Heart left ventricle (tissue), 16 donors: ENCODE measurements around the gene MEN1. TPM values are rescaled to one million over a fixed set of nuclear protein-coding genes. Genes with fewer than 3 reads are reported as not detected.

Experiments used
- ATAC-seq, 4 donors: fragments of 200-7000 bp; cut with Tn5 transposase; one replicate each; pipeline ENCODE4 v1.9.1; 2020 to 2022; ENCODE audit warnings: moderate library complexity in 4 of 4, mild to moderate bottlenecking in 3 of 4, moderate number of reproducible peaks in 1 of 4
- DNase-seq, 5 donors: peaks; one replicate each; pipeline ENCODE4 v3.0.0-alpha.2; 2020
- H3K27ac ChIP-seq, 12 donors: fragments of 200-600 bp; sonication (generic) in 4 of 12; one replicate each; pipeline versions ENCODE4 v1.5.0 to v1.8.0; 2016 to 2022; ENCODE audit warnings: mild to moderate bottlenecking in 2 of 12
- H3K27me3 ChIP-seq, 9 donors: fragments of 200-600 bp; sonication (generic) in 2 of 9; one replicate each; pipeline versions ENCODE4 v1.5.1 to v1.8.0; 2016 to 2022; ENCODE audit warnings: mild to moderate bottlenecking in 3 of 9
- H3K36me3 ChIP-seq, 9 donors: fragments of 200-600 bp; sonication (generic) in 2 of 9; one replicate each; pipeline versions ENCODE4 v1.5.0 to v1.8.0; 2018 to 2022; ENCODE audit warnings: mild to moderate bottlenecking in 2 of 9
- H3K4me1 ChIP-seq, 12 donors: fragments of 200-600 bp; sonication (generic) in 4 of 12; one replicate each; pipeline versions ENCODE4 v1.5.0 to v1.8.0; 2016 to 2022; ENCODE audit warnings: mild to moderate bottlenecking in 3 of 12
- H3K4me3 ChIP-seq, 12 donors: fragments of 200-600 bp; sonication (generic) in 4 of 12; one replicate each; pipeline versions ENCODE4 v1.5.0 to v1.8.0; 2017 to 2022; ENCODE audit warnings: mild to moderate bottlenecking in 9 of 12, moderate library complexity in 4 of 12
- H3K9me3 ChIP-seq, 12 donors: fragments of 200-600 bp; sonication (generic) in 4 of 12; one replicate each; pipeline versions ENCODE4 v1.5.0 to v1.8.0; 2016 to 2022; ENCODE audit warnings: mild to moderate bottlenecking in 1 of 12
- CTCF ChIP-seq, 12 donors: fragments of 200-600 bp; sonication (generic) in 4 of 12; IDR thresholded peaks; one replicate each; pipeline versions ENCODE4 v1.5.0 to v1.8.0; 2018 to 2022; ENCODE audit warnings: antibody characterized with exemption in 12 of 12, mild to moderate bottlenecking in 5 of 12
- POLR2A ChIP-seq, 2 donors: fragments of 450-650 bp; IDR thresholded peaks; one replicate each; pipeline ENCODE4 v1.6.1; 2017; ENCODE audit warnings: antibody characterized with exemption in 2 of 2, mild to moderate bottlenecking in 2 of 2, moderate library complexity in 2 of 2
- WGBS, 4 donors: extraction: QIAGEN DNeasy Blood & Tissue Kit in 2 of 4; methylation state at CpG; one replicate each; pipeline versions ENCODE4 v1.1.5 to v1.1.7; 2013 to 2018; 5-methylcytosine and 5-hydroxymethylcytosine counted together
- intact Hi-C, 10 donors: fragments of 100-400 bp; cut with DNase I; formaldehyde crosslinking; loops; one replicate each; pipeline versions ENCODE4 v1.11.1 to v1.14.2; 2022
- polyA plus RNA-seq, 2 donors: library from polyadenylated mRNA; stranded (reverse); fragments of 200-250 nt; gene quantifications; one replicate each; pipeline ENCODE4 v1.2.3, GENCODE V29; 2013
- total RNA-seq, 9 donors: library from RNA; depleted of rRNA in 2 of 9; stranded (reverse); fragments of >200 nt in 2 of 9; fragmentation: NEBNext Ultra II Directional in 3 of 9; extraction: Animal tissue kit (Norgen Biotek cat#: 25700) in 3 of 9; gene quantifications; one replicate each; pipeline versions ENCODE4 v1.1.0 to v1.2.4, GENCODE V29; 2016 to 2023
- donor health status: ischemic (EF 13 %, LVEDD 7.1; RV severe dilation, severe dysfunction).
- donor health status: healthy with polysubstance abuse.
- donor health status: DM: no; HTN: yes; CAD: no.
- donor health status: DM: no; HTN: no; CAD: no.
- donor health status: ischemic (EF 25% LVEDD 6.9; RV normal size, moderate dysfunction).
- donor health status: ischemic (EF 25% LVEDD 5.7; RV mildly dilated, moderate dysfunction).
- donor health status: healthy.
- donor health status: DM: yes; HTN: yes; CAD: no.
- donor health status: ischemic (EF 35%, LVEDD 5.7; RV mildly dilated, moderate dysfunction).
- donor health status: nonischemic (EF 11% LVEDD 7.7; RV severe dilation, severe dysfunction).
- donor health status: DM: yes; HTN: yes; CAD: no.
- donor health status: PGD.
- donor health status: ischemic (EF 29% LVEDD 5.4; RV normal size, mild dysfunction).
- donor health status: nonischemic (EF 23%, LVEDD 6.1; RV moderate dilation, normal function).

MEN1 gene
- total and polyA plus RNA-seq, 11 donors, result 6.6 to 15.2 (median 9.0) TPM

DNA sequence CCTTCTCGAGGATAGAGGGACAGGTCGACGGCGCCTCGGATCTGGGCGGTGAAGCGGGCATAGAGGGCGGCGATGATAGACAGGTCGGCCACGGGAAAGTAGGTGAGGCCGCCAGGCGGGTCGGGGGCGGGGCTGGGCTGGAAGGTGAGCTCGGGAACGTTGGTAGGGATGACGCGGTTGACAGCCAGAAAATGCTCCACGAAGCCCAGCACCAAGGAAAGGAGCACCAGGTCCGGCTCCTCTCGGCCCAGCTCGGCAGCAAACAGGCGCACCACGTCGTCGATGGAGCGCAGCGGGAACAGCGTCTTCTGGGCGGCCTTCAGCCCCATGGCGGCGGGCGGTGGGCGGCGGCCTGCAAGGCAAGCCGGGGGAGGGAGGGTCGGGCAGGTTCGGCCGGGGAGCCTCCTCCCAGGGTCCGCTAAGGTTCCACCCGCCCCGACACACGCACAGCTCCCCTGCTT is 540 bp downstream of the MEN1 start:
- Histone ChIP-seq H3K4me3 (peak overlapping the region; percentile 61 to 87 (median 74)), H3K36me3 (peaks cover 0 to 35% (median 20%) of the 10 kb centered on the region in 9 donors), H3K27me3 (no peaks in the 10 kb centered on the region), H3K9me3 (no peaks in the 10 kb centered on the region), H3K4me1 (peaks cover 0 to 18% (median 9%) of the 10 kb centered on the region in 12 donors), H3K27ac (peak overlapping the region in 11 of 12 donors; percentile 27 to 81 (median 69))
- intact Hi-C loops, result loop anchor here in 1 of 10 donors (2.0 kb wide), 1 partner anchor 31 kb away; the partner anchor contains the start of gene SF1
- DNase-seq (no peak), ATAC-seq (peak in 3 of 4 donors; percentile 1 to 21 (median 1))
- TF ChIP-seq CTCF (IDR thresholded peaks at IDR 0.05), result no peak
- no peak for TF ChIP-seq POLR2A (IDR thresholded peaks at IDR 0.05)
- WGBS, 4 donors, result 4 to 12% (median 8%) methylated on average over 12 to 44 of the region's 44 CpGs

DNA sequence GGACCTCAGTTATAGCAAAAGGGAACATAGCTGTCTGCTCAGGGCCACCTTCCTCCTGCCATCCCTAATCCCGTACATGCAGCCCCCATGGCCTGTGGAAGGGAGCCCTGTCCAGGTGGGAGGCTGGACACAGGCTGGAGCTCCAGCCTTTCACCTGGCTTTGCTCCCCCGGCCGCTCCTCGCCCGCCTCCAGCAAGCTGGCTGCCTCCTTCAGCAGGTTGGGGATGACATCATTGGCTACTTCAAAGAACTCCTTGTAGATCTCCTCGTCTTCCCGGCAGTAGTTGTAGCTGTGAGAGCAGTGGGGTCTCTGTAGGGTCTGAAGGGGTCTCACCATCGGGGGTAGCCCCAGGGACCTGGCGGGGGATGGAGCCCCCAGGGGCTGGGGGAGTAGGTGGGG is 4.9 kb downstream of the MEN1 start:
- peaks cover 0 to 44% (median 21%) of the 10 kb centered on the region in 9 donors for H3K36me3 ChIP-seq
- H3K9me3 ChIP-seq, result no peaks in the 10 kb centered on the region
- no peak for DNase-seq
- H3K27ac ChIP-seq, result no peak overlapping the region
- H3K4me3 ChIP-seq, result no peak overlapping the region
- peaks cover 5 to 48% (median 32%) of the 10 kb centered on the region in 12 donors for H3K4me1 ChIP-seq
- TF ChIP-seq CTCF (IDR thresholded peaks at IDR 0.05), result no peak
- no peak for TF ChIP-seq POLR2A (IDR thresholded peaks at IDR 0.05)
- intact Hi-C loops, result no loop called here
- WGBS, 4 donors, result 94 to 95% (median 94%) methylated on average over 9 of the region's 9 CpGs
- ATAC-seq, result no peak
- H3K27me3 ChIP-seq, result no peaks in the 10 kb centered on the region

- WGBS, 4 donors, result 87 to 93% (median 90%) methylated on average over 19 to 41 of the region's 41 CpGs
- H3K27ac ChIP-seq, result peak overlapping the region; percentile 36 to 97 (median 92)
- TF ChIP-seq CTCF (IDR thresholded peaks at IDR 0.05), result no peak
- TF ChIP-seq POLR2A (IDR thresholded peaks at IDR 0.05), result no peak
Measured at GRCh38 chr11:64804346-64805210, 5.8 kb downstream of the MEN1 start.

GRCh38 chr11:64803846-64804345 is 6.5 kb downstream of the MEN1 start:
- peaks cover 5 to 47% (median 24%) of the 10 kb centered on the region in 12 donors for H3K4me1 ChIP-seq
- 39 to 50% (median 41%) methylated on average over 15 of the region's 15 CpGs for whole genome bisulfite sequencing, 4 donors
- peaks cover 0 to 46% (median 21%) of the 10 kb centered on the region in 9 donors for H3K36me3 ChIP-seq
- H3K4me3 ChIP-seq, result peak overlapping the region in 11 of 12 donors; percentile 52 to 89 (median 75)
- no peak for TF ChIP-seq CTCF (IDR thresholded peaks at IDR 0.05)
- H3K27ac ChIP-seq, result peak overlapping the region; percentile 36 to 97 (median 92)
- no peak for DNase-seq
- peak in 3 of 4 donors; percentile 3 to 5 (median 3) for ATAC-seq
- H3K27me3 ChIP-seq, result no peaks in the 10 kb centered on the region
- intact Hi-C loops, result no loop called here
- H3K9me3 ChIP-seq, result no peaks in the 10 kb centered on the region

More at GRCh38 chr11:64804346-64805210, 5.8 kb downstream of the MEN1 start:
- Histone ChIP-seq H3K36me3 (peaks cover 0 to 44% (median 21%) of the 10 kb centered on the region in 9 donors), H3K4me1 (peaks cover 5 to 49% (median 28%) of the 10 kb centered on the region in 12 donors), H3K9me3 (no peaks in the 10 kb centered on the region), H3K27me3 (no peaks in the 10 kb centered on the region), H3K4me3 (peak overlapping the region in 3 of 12 donors; percentile 64 to 87 (median 75))
- ATAC-seq, result no peak
- intact Hi-C loops, result no loop called here
- DNase-seq, result peak in 1 of 5 donors; percentile 13
